Neural cell (in vitro differentiated cells): ENCODE data around the gene DDOST. TPM values are rescaled to one million over a fixed set of nuclear protein-coding genes. Genes with fewer than 3 reads are reported as not detected.

ENCODE experiments used
- H2AFZ ChIP-seq: fragments of 200-600, 300-800 bp; sonication (generic), shearing (Covaris generic); 2 replicates; pipeline ENCODE4 v1.6.0; 2014; ENCODE audit warnings: low read depth, mild to moderate bottlenecking, antibody characterized with exemption, low read length, moderate library complexity
- H3F3A ChIP-seq: fragments of 200-600 bp; shearing (Covaris generic); 2 replicates; pipeline ENCODE4 v1.6.1; 2016; ENCODE audit warnings: mild to moderate bottlenecking, moderate library complexity, mixed read lengths, antibody characterized with exemption, low read length; ENCODE audit not compliant: insufficient read depth, poor library complexity, severe bottlenecking
- H3K27ac ChIP-seq: fragments of 200-600, 300-800 bp; sonication (generic), shearing (Covaris generic); 2 replicates; pipeline ENCODE4 v1.5.1; 2014; ENCODE audit warnings: mild to moderate bottlenecking, low read length, moderate library complexity
- H3K27me3 ChIP-seq: fragments of 300-800, 200-600 bp; sonication (generic), shearing (Covaris generic); 2 replicates; pipeline ENCODE4 v1.6.0; 2014; ENCODE audit warnings: mild to moderate bottlenecking, low read depth, low read length, moderate library complexity; ENCODE audit not compliant: insufficient read depth
- H3K36me3 ChIP-seq: fragments of 300-800, 200-600 bp; sonication (generic), shearing (Covaris generic); 2 replicates; pipeline ENCODE4 v1.5.1; 2014; ENCODE audit warnings: mild to moderate bottlenecking, antibody characterized with exemption, low read length, moderate library complexity; ENCODE audit not compliant: insufficient read depth
- H3K4me2 ChIP-seq: fragments of 300-800, 200-600 bp; sonication (generic), shearing (Covaris generic); 2 replicates; pipeline ENCODE4 v1.6.0; 2014; ENCODE audit warnings: mild to moderate bottlenecking, low read length
- H3K4me3 ChIP-seq: fragments of 300-800, 200-600 bp; sonication (generic), shearing (Covaris generic); 2 replicates; pipeline ENCODE4 v1.5.1; 2014; ENCODE audit warnings: mild to moderate bottlenecking, low read length, moderate library complexity
- H3K79me2 ChIP-seq: fragments of 200-600 bp; shearing (Covaris generic); replicated peaks from 2 replicates; pipeline ENCODE4 v1.6.0; 2014; ENCODE audit warnings: mild to moderate bottlenecking, low read length, moderate library complexity; ENCODE audit not compliant: insufficient read depth
- H3K9ac ChIP-seq: fragments of 300-800, 200-600 bp; sonication (generic), shearing (Covaris generic); 2 replicates; pipeline ENCODE4 v1.6.1; 2016; ENCODE audit warnings: mild to moderate bottlenecking, low read length, mixed read lengths
- H3K9me2 ChIP-seq: fragments of 200-600 bp; shearing (Covaris generic); 2 replicates; pipeline ENCODE4 v1.6.1; 2016; ENCODE audit warnings: mild to moderate bottlenecking, low read length, mixed read lengths; ENCODE audit not compliant: insufficient read depth
- H3K9me3 ChIP-seq: fragments of 200-600, 300-800 bp; sonication (generic), shearing (Covaris generic); 2 replicates; pipeline ENCODE4 v1.6.1; 2016; ENCODE audit warnings: mild to moderate bottlenecking, mixed run types, low read length, moderate library complexity, mixed read lengths
- H4K20me1 ChIP-seq: fragments of 200-600 bp; shearing (Covaris generic); 2 replicates; pipeline ENCODE4 v1.6.1; 2016; ENCODE audit warnings: mild to moderate bottlenecking, mixed run types; ENCODE audit not compliant: insufficient read depth
- CTCF ChIP-seq: fragments of 450-650 bp; IDR thresholded peaks from 2 replicates; pipeline ENCODE4 v1.5.1; 2014; ENCODE audit warnings: antibody characterized with exemption, mild to moderate bottlenecking, moderate library complexity; ENCODE audit not compliant: poor library complexity, severe bottlenecking
- EP300 ChIP-seq: fragments of 450-650 bp; conservative IDR thresholded peaks from 2 replicates; pipeline ENCODE4 v1.6.1; 2014; ENCODE audit warnings: antibody characterized with exemption, mild to moderate bottlenecking, moderate library complexity; ENCODE audit not compliant: poor library complexity, severe bottlenecking
- EZH2 ChIP-seq: fragments of 200-600, 300-800 bp; shearing (Covaris generic), sonication (generic); IDR thresholded peaks from 2 replicates; pipeline ENCODE4 v1.6.1; 2014; ENCODE audit warnings: antibody characterized with exemption, low read length, borderline replicate concordance, mild to moderate bottlenecking; ENCODE audit not compliant: insufficient read depth, poor library complexity, severe bottlenecking
- MXI1 ChIP-seq: fragments of 450-650 bp; conservative IDR thresholded peaks from 2 replicates; pipeline ENCODE4 v1.6.1; 2014; ENCODE audit warnings: antibody characterized with exemption, mild to moderate bottlenecking; ENCODE audit not compliant: poor library complexity, severe bottlenecking
- RAD21 ChIP-seq: fragments of 450-650 bp; conservative IDR thresholded peaks from 2 replicates; pipeline ENCODE4 v1.6.1; 2014; ENCODE audit warnings: antibody characterized with exemption, mild to moderate bottlenecking, moderate library complexity
- REST ChIP-seq: IDR thresholded peaks from 2 replicates; pipeline ENCODE4 v1.6.1; 2012; ENCODE audit warnings: borderline replicate concordance
- SMC3 ChIP-seq: fragments of 450-650 bp; conservative IDR thresholded peaks from 2 replicates; pipeline ENCODE4 v1.6.1; 2014; ENCODE audit warnings: antibody characterized with exemption, mild to moderate bottlenecking, moderate library complexity; ENCODE audit not compliant: poor library complexity
- TAF1 ChIP-seq: IDR thresholded peaks from 2 replicates; pipeline ENCODE4 v1.6.1; 2012; ENCODE audit warnings: low read depth
- polyA plus RNA-seq: library from polyadenylated mRNA; depleted of rRNA; stranded (reverse); fragments of >200 nt; gene quantifications from 2 replicates; pipeline ENCODE4 v1.2.3, GENCODE V29; 2014

Gene DDOST
- polyA plus RNA-seq, 1 donor from 2014 or later = 177 TPM

GRCh38 chr1:20701446-20701845 is 40.3 kb upstream of the DDOST start:
- no peaks in the 10 kb centered on the region for H3K27me3 ChIP-seq
- no peak for TF ChIP-seq MXI1
- no peak for TF ChIP-seq REST
- no peak for TF ChIP-seq CTCF
- TF ChIP-seq EP300 = no peak
- no peak for TF ChIP-seq TAF1
- no peaks in the 10 kb centered on the region for H4K20me1 ChIP-seq
- H3K9me3 ChIP-seq = no peaks in the 10 kb centered on the region
- no peaks in the 10 kb centered on the region for H3F3A ChIP-seq
- no peak overlapping the region for H3K27ac ChIP-seq
- H3K36me3 ChIP-seq = no peaks in the 10 kb centered on the region
- H3K4me2 ChIP-seq = no peak overlapping the region
- no peak overlapping the region for H3K9ac ChIP-seq
- H3K9me2 ChIP-seq = no peaks in the 10 kb centered on the region
- H3K4me3 ChIP-seq = no peak overlapping the region
- H3K79me2 ChIP-seq = no peaks in the 10 kb centered on the region
- H2AFZ ChIP-seq = no peak overlapping the region

GRCh38 chr1:20700636-20701215 is 39.6 kb upstream of the DDOST start:
- H2AFZ ChIP-seq = no peak overlapping the region
- no peak overlapping the region for H3K4me2 ChIP-seq
- no peaks in the 10 kb centered on the region for H3K27me3 ChIP-seq
- no peak overlapping the region for H3K9ac ChIP-seq
- H3K27ac ChIP-seq = no peak overlapping the region
- H3F3A ChIP-seq = no peaks in the 10 kb centered on the region
- no peaks in the 10 kb centered on the region for H3K9me2 ChIP-seq
- H3K4me3 ChIP-seq = no peak overlapping the region
- TF ChIP-seq MXI1 (no peak), EP300 (no peak), CTCF (no peak), RAD21 (no peak), SMC3 (no peak), TAF1 (no peak), EZH2 (no peak)
- H3K9me3 ChIP-seq = no peaks in the 10 kb centered on the region
- no peaks in the 10 kb centered on the region for H3K79me2 ChIP-seq
- H4K20me1 ChIP-seq = no peaks in the 10 kb centered on the region
- no peaks in the 10 kb centered on the region for H3K36me3 ChIP-seq
